KMS-11 (cell line): ENCODE results near the gene UMODL1.

Experiments
- H2AFZ ChIP-seq: fragments of 200-600 bp; sonication (generic); 2 replicates; pipeline ENCODE4 v1.6.1; 2016; ENCODE audit warnings: antibody characterized with exemption, mixed run types, low read depth
- H3K27ac ChIP-seq: fragments of 200-600 bp; sonication (generic); 2 replicates; pipeline ENCODE4 v1.6.1; 2016; ENCODE audit warnings: mild to moderate bottlenecking, mixed run types
- H3K27me3 ChIP-seq: fragments of 200-600 bp; sonication (generic); 2 replicates; pipeline ENCODE4 v1.6.1; 2017; ENCODE audit warnings: mild to moderate bottlenecking, low read depth, mixed run types, moderate library complexity; ENCODE audit not compliant: insufficient read depth
- H3K36me3 ChIP-seq: fragments of 200-600 bp; sonication (generic); 2 replicates; pipeline ENCODE4 v1.6.1; 2017; ENCODE audit warnings: mild to moderate bottlenecking, mixed run types; ENCODE audit not compliant: insufficient read depth
- H3K4me1 ChIP-seq: fragments of 200-600 bp; sonication (generic); 2 replicates; pipeline ENCODE4 v1.6.1; 2016; ENCODE audit warnings: mild to moderate bottlenecking, low read depth, mixed run types; ENCODE audit not compliant: poor library complexity, severe bottlenecking
- H3K4me2 ChIP-seq: fragments of 200-600 bp; sonication (generic); 2 replicates; pipeline ENCODE4 v1.7.0; 2016; ENCODE audit warnings: mild to moderate bottlenecking, mixed run types
- H3K4me3 ChIP-seq: fragments of 200-600 bp; sonication (generic); IDR thresholded peaks from 2 replicates; pipeline ENCODE4 v1.6.1; 2017; ENCODE audit warnings: low read depth, low read length, mixed read lengths; ENCODE audit not compliant: insufficient read depth
- H3K79me2 ChIP-seq: fragments of 200-600 bp; sonication (generic); 2 replicates; pipeline ENCODE4 v1.6.1; 2016; ENCODE audit warnings: low read depth, mixed run types; ENCODE audit not compliant: insufficient read depth
- H3K9ac ChIP-seq: fragments of 200-600 bp; sonication (generic); 2 replicates; pipeline ENCODE4 v1.6.1; 2016; ENCODE audit warnings: mild to moderate bottlenecking, mixed run types
- H4K20me1 ChIP-seq: fragments of 200-600 bp; sonication (generic); 2 replicates; pipeline ENCODE4 v1.6.1; 2016; ENCODE audit warnings: mild to moderate bottlenecking, mixed run types; ENCODE audit not compliant: insufficient read depth
- TF ChIP-seq, protein P1 (sequence below): fragments of 200-600 bp; sonication (generic); conservative IDR thresholded peaks from 2 replicates; pipeline ENCODE4 v1.6.1; 2017; ENCODE audit warnings: low read depth, mild to moderate bottlenecking, antibody characterized with exemption, low read length, moderate library complexity, mixed read lengths

The UMODL1 gene

DNA sequence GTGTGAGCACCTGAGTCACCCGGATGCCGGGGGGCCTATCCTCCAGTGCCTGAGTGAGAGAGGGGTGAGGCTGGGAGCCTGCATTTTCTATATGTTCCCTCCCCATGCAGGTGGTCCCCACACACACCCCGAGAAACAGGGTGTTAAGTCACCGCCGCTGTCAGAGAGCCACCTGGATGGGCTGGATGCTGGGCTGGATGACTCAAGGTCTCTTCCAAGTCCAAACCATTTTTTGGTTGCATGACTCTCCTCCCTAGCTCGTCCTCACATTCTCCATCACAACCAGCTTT lies 2.9 kb upstream of the UMODL1 start:
- Histone ChIP-seq H3K4me3 (no peak overlapping the region), H3K27ac (no peak overlapping the region), H3K27me3 (peaks cover 7% of the 10 kb centered on the region; the same call in 1 of the 2 replicates), H2AFZ (no peak overlapping the region), H3K4me2 (no peak overlapping the region), H3K36me3 (no peaks in the 10 kb centered on the region), H3K4me1 (peaks cover 10% of the 10 kb centered on the region), H3K79me2 (no peaks in the 10 kb centered on the region), H4K20me1 (no peaks in the 10 kb centered on the region), H3K9ac (no peak overlapping the region)
- TF ChIP-seq, protein P1, sequence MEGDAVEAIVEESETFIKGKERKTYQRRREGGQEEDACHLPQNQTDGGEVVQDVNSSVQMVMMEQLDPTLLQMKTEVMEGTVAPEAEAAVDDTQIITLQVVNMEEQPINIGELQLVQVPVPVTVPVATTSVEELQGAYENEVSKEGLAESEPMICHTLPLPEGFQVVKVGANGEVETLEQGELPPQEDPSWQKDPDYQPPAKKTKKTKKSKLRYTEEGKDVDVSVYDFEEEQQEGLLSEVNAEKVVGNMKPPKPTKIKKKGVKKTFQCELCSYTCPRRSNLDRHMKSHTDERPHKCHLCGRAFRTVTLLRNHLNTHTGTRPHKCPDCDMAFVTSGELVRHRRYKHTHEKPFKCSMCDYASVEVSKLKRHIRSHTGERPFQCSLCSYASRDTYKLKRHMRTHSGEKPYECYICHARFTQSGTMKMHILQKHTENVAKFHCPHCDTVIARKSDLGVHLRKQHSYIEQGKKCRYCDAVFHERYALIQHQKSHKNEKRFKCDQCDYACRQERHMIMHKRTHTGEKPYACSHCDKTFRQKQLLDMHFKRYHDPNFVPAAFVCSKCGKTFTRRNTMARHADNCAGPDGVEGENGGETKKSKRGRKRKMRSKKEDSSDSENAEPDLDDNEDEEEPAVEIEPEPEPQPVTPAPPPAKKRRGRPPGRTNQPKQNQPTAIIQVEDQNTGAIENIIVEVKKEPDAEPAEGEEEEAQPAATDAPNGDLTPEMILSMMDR, result no peak

DNA sequence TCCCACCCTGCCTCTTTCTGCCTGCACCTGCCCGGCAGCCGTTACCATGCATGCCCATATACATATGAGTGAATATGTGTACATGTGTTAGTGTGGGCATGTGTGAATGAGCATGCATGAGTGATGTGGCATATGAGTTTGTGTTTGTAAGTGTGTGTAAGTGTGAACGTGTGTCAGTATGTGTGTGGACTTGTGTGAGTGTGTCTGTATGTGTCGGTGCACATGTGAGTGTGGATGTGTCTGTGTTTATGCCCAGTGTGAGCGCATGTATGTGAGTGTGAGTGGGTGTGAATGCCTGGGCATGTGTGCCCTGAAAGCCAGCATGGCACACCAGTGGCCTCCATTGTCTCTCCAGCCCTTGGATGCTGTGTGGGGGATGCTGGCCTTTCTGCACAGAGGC lies 2.5 kb upstream of the UMODL1 start:
- H3K4me3 ChIP-seq, result no peak overlapping the region
- H3K4me1 ChIP-seq, result peaks cover 6% of the 10 kb centered on the region
- no peak overlapping the region for H3K27ac ChIP-seq
- H3K79me2 ChIP-seq, result no peaks in the 10 kb centered on the region
- H3K27me3 ChIP-seq, result peaks cover 6% of the 10 kb centered on the region; the same call in 1 of the 2 replicates
- no peaks in the 10 kb centered on the region for H3K36me3 ChIP-seq
- TF ChIP-seq, protein P1, result no peak
- no peak overlapping the region for H2AFZ ChIP-seq
- no peak overlapping the region for H3K4me2 ChIP-seq
- no peak overlapping the region for H3K9ac ChIP-seq
- no peaks in the 10 kb centered on the region for H4K20me1 ChIP-seq

DNA sequence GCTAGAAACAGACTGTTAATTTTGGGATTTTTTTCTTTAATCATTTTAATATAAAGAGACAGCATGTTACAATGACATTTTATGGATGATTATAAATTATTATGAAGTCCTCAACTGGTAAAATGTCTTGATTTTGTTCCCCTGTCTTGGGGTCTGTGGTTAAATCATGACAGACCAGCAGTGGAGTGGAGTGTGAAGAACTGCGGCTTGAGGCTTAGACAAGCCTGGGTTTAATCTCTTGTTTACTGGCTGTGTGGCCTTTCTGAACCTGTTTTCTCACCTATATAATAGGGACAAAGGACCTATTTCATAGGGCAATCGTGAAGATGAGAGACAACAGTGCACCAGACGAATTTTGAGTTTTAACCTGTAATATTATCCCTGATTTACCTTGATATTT lies 1.8 kb upstream of the UMODL1 start:
- Histone ChIP-seq H4K20me1 (no peaks in the 10 kb centered on the region), H3K27ac (no peak overlapping the region), H3K4me1 (peaks cover 4% of the 10 kb centered on the region), H3K36me3 (no peaks in the 10 kb centered on the region), H3K4me2 (no peak overlapping the region), H3K27me3 (no peaks in the 10 kb centered on the region; the same call in 1 of the 2 replicates), H2AFZ (no peak overlapping the region), H3K79me2 (no peaks in the 10 kb centered on the region), H3K4me3 (no peak overlapping the region), H3K9ac (no peak overlapping the region)
- TF ChIP-seq, protein P1, result no peak

GRCh38 chr21:42069843-42070242 lies 1.3 kb upstream of the UMODL1 start:
- H3K27me3 ChIP-seq, result no peaks in the 10 kb centered on the region; the same call in 1 of the 2 replicates
- no peaks in the 10 kb centered on the region for H3K36me3 ChIP-seq
- H3K4me3 ChIP-seq, result no peak overlapping the region
- H3K4me2 ChIP-seq, result no peak overlapping the region
- H4K20me1 ChIP-seq, result no peaks in the 10 kb centered on the region
- H3K4me1 ChIP-seq, result peaks cover 2% of the 10 kb centered on the region
- TF ChIP-seq, protein P1, result no peak
- no peak overlapping the region for H3K27ac ChIP-seq
- no peaks in the 10 kb centered on the region for H3K79me2 ChIP-seq
- no peak overlapping the region for H3K9ac ChIP-seq
- H2AFZ ChIP-seq, result no peak overlapping the region
